ENCODE data around the gene DGAT2.

The DGAT2 gene

DNA sequence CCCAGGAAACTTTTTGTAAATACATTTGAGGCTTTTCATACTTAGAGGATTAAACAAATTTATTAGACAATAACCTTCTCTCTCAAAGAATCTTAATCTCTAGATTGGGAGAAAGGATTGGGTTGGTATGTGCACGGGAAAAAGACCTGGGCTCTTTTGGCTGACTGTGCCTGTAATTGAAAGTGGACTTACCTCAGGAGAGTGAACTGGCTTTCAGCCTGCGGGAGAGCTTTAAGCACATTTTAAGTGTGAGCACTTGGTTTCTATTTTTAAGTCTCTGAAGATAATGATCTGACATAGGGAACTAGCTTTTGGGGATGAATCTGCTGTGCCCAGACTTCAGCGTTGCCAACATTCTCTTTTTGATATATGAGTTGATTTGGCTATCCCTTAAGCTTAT, 82.2 kb downstream of the DGAT2 start:
- H3K27me3 Mint-ChIP-seq (ENCODE audit: low read depth), result peaks cover 3% of the 10 kb centered on the region
- TF ChIP-seq, protein P1, sequence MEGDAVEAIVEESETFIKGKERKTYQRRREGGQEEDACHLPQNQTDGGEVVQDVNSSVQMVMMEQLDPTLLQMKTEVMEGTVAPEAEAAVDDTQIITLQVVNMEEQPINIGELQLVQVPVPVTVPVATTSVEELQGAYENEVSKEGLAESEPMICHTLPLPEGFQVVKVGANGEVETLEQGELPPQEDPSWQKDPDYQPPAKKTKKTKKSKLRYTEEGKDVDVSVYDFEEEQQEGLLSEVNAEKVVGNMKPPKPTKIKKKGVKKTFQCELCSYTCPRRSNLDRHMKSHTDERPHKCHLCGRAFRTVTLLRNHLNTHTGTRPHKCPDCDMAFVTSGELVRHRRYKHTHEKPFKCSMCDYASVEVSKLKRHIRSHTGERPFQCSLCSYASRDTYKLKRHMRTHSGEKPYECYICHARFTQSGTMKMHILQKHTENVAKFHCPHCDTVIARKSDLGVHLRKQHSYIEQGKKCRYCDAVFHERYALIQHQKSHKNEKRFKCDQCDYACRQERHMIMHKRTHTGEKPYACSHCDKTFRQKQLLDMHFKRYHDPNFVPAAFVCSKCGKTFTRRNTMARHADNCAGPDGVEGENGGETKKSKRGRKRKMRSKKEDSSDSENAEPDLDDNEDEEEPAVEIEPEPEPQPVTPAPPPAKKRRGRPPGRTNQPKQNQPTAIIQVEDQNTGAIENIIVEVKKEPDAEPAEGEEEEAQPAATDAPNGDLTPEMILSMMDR (IDR thresholded peaks at IDR 0.05; ENCODE audit: unreplicated experiment in 3 of 3), result no peak
- H3K4me1 Mint-ChIP-seq, result peaks cover 12% of the 10 kb centered on the region
- H3K4me3 Mint-ChIP-seq, result no peak overlapping the region
- H3K9me3 Mint-ChIP-seq, result no peaks in the 10 kb centered on the region
- H3K27ac Mint-ChIP-seq, result peak overlapping the region in 1 of 3 experiments; percentile 30
- H3K36me3 Mint-ChIP-seq (ENCODE audit: low read depth), result peaks cover 19% of the 10 kb centered on the region

All from nephron (organoid).